COLO668 (cell line): Measurements from ENCODE around the gene ZNF26.

Source experiments
- DNase-seq: peaks from one replicate; lab custom pipeline; 2025; ENCODE audit not compliant: unreplicated experiment; lab: John Stamatoyannopoulos, UW

ZNF26 gene

DNA sequence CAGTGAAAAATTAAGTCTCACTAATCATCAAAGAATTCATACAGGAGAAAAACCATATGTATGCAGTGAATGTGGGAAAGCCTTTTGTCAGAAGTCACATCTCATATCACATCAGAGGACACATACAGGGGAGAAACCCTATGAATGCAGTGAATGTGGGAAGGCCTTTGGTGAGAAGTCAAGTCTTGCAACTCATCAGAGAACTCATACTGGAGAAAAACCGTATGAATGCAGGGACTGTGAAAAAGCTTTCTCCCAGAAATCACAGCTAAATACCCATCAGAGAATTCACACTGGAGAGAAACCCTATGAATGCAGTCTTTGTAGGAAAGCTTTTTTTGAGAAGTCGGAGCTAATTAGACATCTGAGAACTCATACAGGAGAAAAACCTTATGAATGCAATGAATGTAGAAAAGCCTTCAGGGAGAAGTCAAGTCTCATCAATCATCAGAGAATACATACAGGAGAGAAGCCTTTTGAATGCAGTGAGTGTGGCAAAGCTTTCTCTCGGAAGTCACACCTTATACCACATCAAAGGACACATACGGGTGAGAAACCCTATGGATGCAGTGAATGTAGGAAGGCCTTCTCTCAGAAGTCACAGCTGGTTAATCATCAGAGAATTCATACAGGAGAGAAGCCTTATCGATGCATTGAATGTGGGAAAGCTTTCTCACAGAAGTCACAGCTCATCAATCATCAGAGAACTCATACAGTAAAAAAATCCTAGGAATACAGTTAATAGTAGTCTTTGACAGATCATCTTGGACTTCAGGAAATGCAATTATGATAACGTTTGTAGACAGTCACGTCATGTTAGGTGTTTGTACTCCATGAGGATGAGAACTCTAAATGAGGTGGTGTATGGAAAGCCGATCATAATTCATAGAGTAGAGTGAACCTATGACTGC lies 72.3 kb downstream of the ZNF26 start:
- DNase-seq = no peak

DNA sequence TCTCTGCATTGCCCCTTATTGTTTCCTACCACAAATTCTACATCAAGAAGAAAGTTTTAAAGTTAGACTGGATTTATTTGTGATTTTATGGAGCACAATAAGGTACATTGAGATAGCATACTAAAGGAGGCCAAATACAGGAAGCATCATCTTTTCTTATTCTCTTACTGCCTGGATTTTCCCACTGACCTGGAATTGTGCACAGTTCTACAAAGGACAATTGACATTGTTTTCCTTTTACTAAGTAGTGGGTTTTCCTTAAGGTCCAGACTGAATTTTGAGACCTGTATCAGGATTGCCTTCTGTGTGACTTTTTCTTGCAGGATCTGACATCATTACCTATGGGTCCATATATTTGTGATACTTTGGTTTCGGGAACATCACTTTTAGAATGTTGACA lies 75.8 kb downstream of the ZNF26 start:
- no peak for DNase-seq

GRCh38 chr12:133063556-133063955 lies 77.4 kb downstream of the ZNF26 start:
- no peak for DNase-seq

GRCh38 chr12:133073836-133074235 lies 87.7 kb downstream of the ZNF26 start:
- DNase-seq = no peak
